Neural progenitor cell (in vitro differentiated cells): ENCODE measurements around the gene KASH5.

Experiments
- EZH2 ChIP-seq: fragments of 200-600 bp; sonication (generic); IDR thresholded peaks from 2 replicates; pipeline ENCODE4 v1.6.1; 2017; ENCODE audit warnings: antibody characterized with exemption, mild to moderate bottlenecking, moderate library complexity
- TF ChIP-seq, protein P1 (sequence below): fragments of 200-600 bp; sonication (generic); IDR thresholded peaks from 2 replicates; pipeline ENCODE4 v1.5.1; 2017; ENCODE audit warnings: antibody characterized with exemption, mild to moderate bottlenecking

DNA sequence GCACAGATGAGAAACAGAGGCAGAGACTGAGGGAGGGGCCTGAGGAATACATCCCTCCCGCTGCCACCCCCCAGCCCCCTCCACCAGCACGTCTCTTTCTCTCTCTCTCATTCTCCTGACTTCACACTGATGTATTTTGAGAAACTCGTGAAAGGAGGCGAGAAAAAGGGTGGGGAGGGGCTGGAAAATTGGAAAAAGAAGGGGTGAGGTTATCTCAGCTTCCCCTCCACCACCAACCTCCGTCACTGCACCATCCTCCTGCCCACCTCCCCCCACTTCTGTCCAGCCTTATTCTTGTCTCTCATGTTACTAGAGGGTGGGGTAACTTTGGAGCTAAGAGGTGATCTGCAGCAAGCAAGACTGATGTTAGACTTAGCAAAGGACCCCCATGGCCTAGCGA is 51.8 kb downstream of the KASH5 start:
- TF ChIP-seq, protein P1, sequence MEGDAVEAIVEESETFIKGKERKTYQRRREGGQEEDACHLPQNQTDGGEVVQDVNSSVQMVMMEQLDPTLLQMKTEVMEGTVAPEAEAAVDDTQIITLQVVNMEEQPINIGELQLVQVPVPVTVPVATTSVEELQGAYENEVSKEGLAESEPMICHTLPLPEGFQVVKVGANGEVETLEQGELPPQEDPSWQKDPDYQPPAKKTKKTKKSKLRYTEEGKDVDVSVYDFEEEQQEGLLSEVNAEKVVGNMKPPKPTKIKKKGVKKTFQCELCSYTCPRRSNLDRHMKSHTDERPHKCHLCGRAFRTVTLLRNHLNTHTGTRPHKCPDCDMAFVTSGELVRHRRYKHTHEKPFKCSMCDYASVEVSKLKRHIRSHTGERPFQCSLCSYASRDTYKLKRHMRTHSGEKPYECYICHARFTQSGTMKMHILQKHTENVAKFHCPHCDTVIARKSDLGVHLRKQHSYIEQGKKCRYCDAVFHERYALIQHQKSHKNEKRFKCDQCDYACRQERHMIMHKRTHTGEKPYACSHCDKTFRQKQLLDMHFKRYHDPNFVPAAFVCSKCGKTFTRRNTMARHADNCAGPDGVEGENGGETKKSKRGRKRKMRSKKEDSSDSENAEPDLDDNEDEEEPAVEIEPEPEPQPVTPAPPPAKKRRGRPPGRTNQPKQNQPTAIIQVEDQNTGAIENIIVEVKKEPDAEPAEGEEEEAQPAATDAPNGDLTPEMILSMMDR: no peak
- TF ChIP-seq EZH2: no peak
